CD14-positive monocyte (primary cell): ENCODE results near the gene USP17L26. TPM values are rescaled to one million over a fixed set of nuclear protein-coding genes. Genes with fewer than 3 reads are reported as not detected.
"Not testable (repeated sequence)": the region's sequence is repeated elsewhere in the genome, so short reads cannot be mapped to it uniquely, and the experiment has no call there.

Experiments used
- DNase-seq, 3 donors: peaks; one replicate each; pipeline ENCODE4 v3.0.0-alpha.2; 2011 to 2022
- H2AFZ ChIP-seq: 2 replicates; pipeline ENCODE4 v1.6.0; 2012; ENCODE audit warnings: mild to moderate bottlenecking, low read depth, low read length, inconsistent platforms; ENCODE audit not compliant: insufficient read depth, poor library complexity, severe bottlenecking
- H3K27ac ChIP-seq, 2 donors: 1 replicate in 1 of 2; 2 replicates in 1 of 2; pipeline ENCODE4 v1.5.1; 2012 to 2013; ENCODE audit warnings: low read length in 2 of 2, control low read depth in 1 of 2, inconsistent platforms in 1 of 2, low read depth in 1 of 2, mild to moderate bottlenecking in 1 of 2
- H3K27me3 ChIP-seq, 2 donors: one replicate each; pipeline versions ENCODE4 v1.6.0 to v1.6.1; 2011 to 2013; ENCODE audit warnings: low read length in 2 of 2; ENCODE audit not compliant: control insufficient read depth in 2 of 2, insufficient read depth in 2 of 2
- H3K36me3 ChIP-seq, 2 donors: replicated peaks in 1 of 2; 1 replicate in 1 of 2; 2 replicates in 1 of 2; pipeline versions ENCODE4 v1.5.1 to v1.6.1; 2012 to 2013; ENCODE audit warnings: low read length in 2 of 2, control low read depth in 1 of 2, inconsistent platforms in 1 of 2, mild to moderate bottlenecking in 1 of 2; ENCODE audit not compliant: insufficient read depth in 2 of 2, control insufficient read depth in 1 of 2
- H3K4me1 ChIP-seq, 2 donors: 1 replicate in 1 of 2; 2 replicates in 1 of 2; pipeline versions ENCODE4 v1.5.1 to v1.6.1; 2012 to 2013; ENCODE audit warnings: low read length in 2 of 2, control low read depth in 1 of 2, inconsistent platforms in 1 of 2, mild to moderate bottlenecking in 1 of 2, moderate library complexity in 1 of 2; ENCODE audit not compliant: insufficient read depth in 2 of 2, control insufficient read depth in 1 of 2
- H3K4me2 ChIP-seq: replicated peaks from 2 replicates; pipeline ENCODE3; 2012; ENCODE audit warnings: low read length, moderate library complexity, mild to moderate bottlenecking; ENCODE audit not compliant: poor library complexity, severe bottlenecking; ENCODE audit errors: extremely low read depth
- H3K4me3 ChIP-seq, 3 experiments: fragments of 200-600 bp in 1 of 3; sonication (generic) in 1 of 3; replicated peaks in 1 of 3; 1 replicate in 2 of 3; 2 replicates in 1 of 3; pipeline ENCODE4 v1.5.1; 2011 to 2013; ENCODE audit warnings: low read length in 3 of 3, mild to moderate bottlenecking in 3 of 3, control low read depth in 2 of 3, low read depth in 2 of 3, inconsistent platforms in 1 of 3, moderate library complexity in 1 of 3
- H3K79me2 ChIP-seq: 2 replicates; pipeline ENCODE4 v1.6.0; 2012; ENCODE audit warnings: mild to moderate bottlenecking, control low read depth, inconsistent platforms, low read length, moderate library complexity; ENCODE audit not compliant: insufficient read depth
- H3K9ac ChIP-seq: 2 replicates; pipeline ENCODE4 v1.6.0; 2017; ENCODE audit warnings: low read length, mild to moderate bottlenecking; ENCODE audit not compliant: insufficient read depth, poor library complexity, severe bottlenecking
- H3K9me3 ChIP-seq, 2 donors: replicated peaks in 1 of 2; 1 replicate in 1 of 2; 2 replicates in 1 of 2; pipeline versions ENCODE4 v1.5.1 to v1.6.1; 2012 to 2013; ENCODE audit warnings: low read length in 2 of 2, control low read depth in 1 of 2; ENCODE audit not compliant: control insufficient read depth in 1 of 2, insufficient read depth in 1 of 2
- H4K20me1 ChIP-seq: 2 replicates; pipeline ENCODE4 v1.6.0; 2012; ENCODE audit warnings: mild to moderate bottlenecking, low read length, control low read depth, moderate library complexity; ENCODE audit not compliant: insufficient read depth
- H3K27ac Mint-ChIP-seq, 7 donors: one replicate each; pipeline ENCODE4 v1.8.0; 2020; ENCODE audit warnings: mild to moderate bottlenecking in 7 of 7, mixed read lengths in 7 of 7, moderate library complexity in 6 of 7, inconsistent platforms in 2 of 7
- H3K27me3 Mint-ChIP-seq, 3 donors: one replicate each; pipeline ENCODE4 v1.8.0; 2021 to 2022; ENCODE audit warnings: low read depth in 3 of 3, mild to moderate bottlenecking in 3 of 3, mixed read lengths in 3 of 3, moderate library complexity in 3 of 3, inconsistent platforms in 1 of 3
- H3K36me3 Mint-ChIP-seq, 2 donors: one replicate each; pipeline ENCODE4 v1.8.0; 2020; ENCODE audit warnings: mixed read lengths in 2 of 2, inconsistent platforms in 1 of 2, mild to moderate bottlenecking in 1 of 2
- H3K4me1 Mint-ChIP-seq: one replicate; pipeline ENCODE4 v1.8.0; 2020; ENCODE audit warnings: mild to moderate bottlenecking, mixed read lengths
- H3K4me3 Mint-ChIP-seq, 2 donors: one replicate each; pipeline ENCODE4 v1.8.0; 2020; ENCODE audit warnings: mild to moderate bottlenecking in 2 of 2, mixed read lengths in 2 of 2, moderate library complexity in 1 of 2
- H3K9me3 Mint-ChIP-seq, 7 donors: one replicate each; pipeline ENCODE4 v1.8.0; 2020 to 2022; ENCODE audit warnings: mixed read lengths in 7 of 7, mild to moderate bottlenecking in 6 of 7, moderate library complexity in 6 of 7, inconsistent platforms in 2 of 7
- WGBS: methylation state at CpG from one replicate; pipeline ENCODE4 v1.1.5; 2013; ENCODE audit warnings: missing lambda C conversion rate; ENCODE audit not compliant: insufficient coverage; 5-methylcytosine and 5-hydroxymethylcytosine counted together
- intact Hi-C, 2 donors: fragments of 100-400 bp; cut with micrococcal nuclease; formaldehyde crosslinking; loops; one replicate each; pipeline versions ENCODE4 v1.15.0 to v1.15.1; 2023
- polyA plus RNA-seq, 3 donors: library from polyadenylated mRNA; depleted of rRNA in 1 of 3; unstranded in 2 of 3; stranded (reverse) in 1 of 3; fragments of 300-500 nt in 2 of 3; fragments of >200 nt in 1 of 3; fragmentation: Illumina TruSeq in 2 of 3; gene quantifications; 1 replicate in 2 of 3; 2 replicates in 1 of 3; pipeline ENCODE4 v1.2.3, GENCODE V29; 2012 to 2021

The USP17L26 gene
- polyA plus RNA-seq, 3 donors, result not detected

- DNase-seq, H3K9me3 Mint-ChIP-seq, H3K4me1 ChIP-seq, H3K4me2 ChIP-seq, H3K27ac Mint-ChIP-seq, intact Hi-C loops, H4K20me1 ChIP-seq, H3K4me1 Mint-ChIP-seq, H3K27me3 Mint-ChIP-seq, H3K27me3 ChIP-seq, H3K79me2 ChIP-seq, H3K9ac ChIP-seq, H3K27ac ChIP-seq, H2AFZ ChIP-seq, H3K4me3 ChIP-seq, H3K36me3 Mint-ChIP-seq, H3K9me3 ChIP-seq, H3K36me3 ChIP-seq, H3K4me3 Mint-ChIP-seq: not testable (repeated sequence)
- WGBS, result no CpG with 5 or more reads among the region's 15 CpGs
Measured at GRCh38 chr4:9339103-9339502, 4.6 kb downstream of the USP17L26 start, which contains the start of gene USP17L5. USP17L5 (plus strand) TSS chr4:9339403; CDS start chr4:9339403, 0 bp downstream.

- H3K36me3 ChIP-seq, H3K4me3 Mint-ChIP-seq, H3K9me3 Mint-ChIP-seq, H3K36me3 Mint-ChIP-seq, H3K27me3 ChIP-seq, H3K9me3 ChIP-seq, H4K20me1 ChIP-seq, H3K27ac Mint-ChIP-seq, DNase-seq, H3K79me2 ChIP-seq, H3K4me2 ChIP-seq, H3K4me3 ChIP-seq, H3K4me1 Mint-ChIP-seq, H3K4me1 ChIP-seq, H3K9ac ChIP-seq, H2AFZ ChIP-seq, intact Hi-C loops, H3K27ac ChIP-seq, H3K27me3 Mint-ChIP-seq: not testable (repeated sequence)
- no CpG with 5 or more reads among the region's 15 CpGs for WGBS
Measured at GRCh38 chr4:9343848-9344247, 9.4 kb downstream of the USP17L26 start, which contains the start of gene USP17L27. USP17L27 (plus strand) TSS chr4:9344148; CDS start chr4:9344148, 0 bp downstream.

- H3K4me1 Mint-ChIP-seq, result not testable (repeated sequence)
Measured at GRCh38 chr4:9348593-9348992, 14.1 kb downstream of the USP17L26 start, which contains the start of gene USP17L28. USP17L28 (plus strand) TSS chr4:9348893; CDS start chr4:9348893, 0 bp downstream.

DNA sequence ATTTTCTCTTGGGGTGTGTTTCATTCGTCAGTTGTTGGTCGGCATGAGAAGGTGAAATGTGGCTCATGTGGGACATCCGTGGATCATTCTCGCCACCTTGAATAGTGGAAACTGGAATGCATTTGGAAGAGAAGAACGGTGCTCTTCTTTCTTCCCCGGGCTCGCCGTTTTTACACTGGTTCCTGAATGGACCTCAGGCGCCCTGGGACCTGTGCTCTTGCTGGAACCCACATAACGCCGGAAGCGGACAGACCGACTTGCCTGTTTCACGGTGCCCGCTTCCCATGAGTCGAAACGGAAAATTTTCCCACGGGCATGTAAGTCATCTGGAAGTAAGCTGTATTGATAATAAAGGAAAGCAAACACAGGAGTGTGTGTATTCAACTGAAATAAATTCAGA, 16.4 kb downstream of the USP17L26 start:
- 97% methylated on average over 7 of the region's 18 CpGs for WGBS
- H3K9me3 Mint-ChIP-seq, H3K4me2 ChIP-seq: not testable (repeated sequence)

More at GRCh38 chr4:9348593-9348992, 14.1 kb downstream of the USP17L26 start, which contains the start of gene USP17L28:
- H2AFZ ChIP-seq, H3K27me3 ChIP-seq, H3K36me3 ChIP-seq, H3K4me3 ChIP-seq, H3K4me1 ChIP-seq, H3K36me3 Mint-ChIP-seq, intact Hi-C loops, H3K27ac Mint-ChIP-seq, H3K9ac ChIP-seq, H3K9me3 ChIP-seq, H3K4me3 Mint-ChIP-seq, H3K9me3 Mint-ChIP-seq, H3K4me2 ChIP-seq, H3K27ac ChIP-seq, H4K20me1 ChIP-seq, H3K27me3 Mint-ChIP-seq, H3K79me2 ChIP-seq, DNase-seq: not testable (repeated sequence)
- WGBS, result no CpG with 5 or more reads among the region's 15 CpGs

More for the DNA sequence above, 16.4 kb downstream of the USP17L26 start:
- H3K9me3 ChIP-seq, H3K27me3 ChIP-seq, H3K4me3 Mint-ChIP-seq, H3K79me2 ChIP-seq, H3K27me3 Mint-ChIP-seq, H2AFZ ChIP-seq, H3K4me3 ChIP-seq, H3K4me1 Mint-ChIP-seq, intact Hi-C loops, DNase-seq, H3K9ac ChIP-seq, H3K36me3 ChIP-seq, H3K36me3 Mint-ChIP-seq, H4K20me1 ChIP-seq, H3K27ac ChIP-seq, H3K27ac Mint-ChIP-seq, H3K4me1 ChIP-seq: not testable (repeated sequence)
